ENCODE measurements around the gene TLL1.
A peak's percentile ranks its signal among the peaks of the same experiment; 100 is the strongest.

TLL1 gene

DNA sequence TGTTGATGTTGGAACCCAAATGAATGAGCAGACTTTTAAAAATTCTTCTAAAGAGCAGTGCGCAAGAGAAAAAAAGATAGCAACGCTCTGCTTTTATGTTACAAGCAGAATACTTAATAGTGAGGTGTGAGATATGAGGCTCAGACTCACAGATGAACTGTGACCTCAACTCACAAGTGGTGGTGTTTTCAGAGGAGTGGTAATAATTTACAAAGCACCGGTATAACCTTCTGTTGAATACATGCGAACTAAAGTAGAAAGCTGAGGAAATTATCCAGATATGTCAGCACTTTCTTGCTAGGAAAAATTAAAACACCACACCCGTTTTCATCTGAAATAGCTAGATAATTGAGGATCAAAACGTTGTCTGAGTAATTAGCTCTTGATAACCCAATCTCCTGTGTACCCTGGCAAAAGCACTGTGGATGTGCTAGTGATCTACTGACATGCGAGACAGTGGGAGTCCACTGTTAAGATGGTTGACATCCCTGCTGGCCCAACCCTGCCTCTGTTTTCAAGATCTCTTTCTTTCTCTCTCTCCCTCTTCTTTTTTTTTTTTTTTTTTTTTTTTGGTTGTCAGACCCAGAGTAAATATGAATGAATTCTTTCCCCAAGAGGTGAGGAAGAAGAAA is 6.9 kb upstream of the TLL1 start:
- TF ChIP-seq CTCF (IDR thresholded peaks at IDR 0.05; ENCODE audit: insufficient read depth, low read depth, low read length, missing control alignments): no peak
- DNase-seq (ENCODE audit: low read depth): no peak
- no peak overlapping the region for H3K4me3 ChIP-seq (ENCODE audit: low read length)

- TF ChIP-seq CTCF (IDR thresholded peaks at IDR 0.05; ENCODE audit: insufficient read depth, low read depth, low read length, missing control alignments): no peak
- DNase-seq (ENCODE audit: low read depth): no peak
- H3K4me3 ChIP-seq (ENCODE audit: low read length): no peak overlapping the region
Observed at GRCh38 chr4:165867961-165868360, 5.1 kb upstream of the TLL1 start.

DNA sequence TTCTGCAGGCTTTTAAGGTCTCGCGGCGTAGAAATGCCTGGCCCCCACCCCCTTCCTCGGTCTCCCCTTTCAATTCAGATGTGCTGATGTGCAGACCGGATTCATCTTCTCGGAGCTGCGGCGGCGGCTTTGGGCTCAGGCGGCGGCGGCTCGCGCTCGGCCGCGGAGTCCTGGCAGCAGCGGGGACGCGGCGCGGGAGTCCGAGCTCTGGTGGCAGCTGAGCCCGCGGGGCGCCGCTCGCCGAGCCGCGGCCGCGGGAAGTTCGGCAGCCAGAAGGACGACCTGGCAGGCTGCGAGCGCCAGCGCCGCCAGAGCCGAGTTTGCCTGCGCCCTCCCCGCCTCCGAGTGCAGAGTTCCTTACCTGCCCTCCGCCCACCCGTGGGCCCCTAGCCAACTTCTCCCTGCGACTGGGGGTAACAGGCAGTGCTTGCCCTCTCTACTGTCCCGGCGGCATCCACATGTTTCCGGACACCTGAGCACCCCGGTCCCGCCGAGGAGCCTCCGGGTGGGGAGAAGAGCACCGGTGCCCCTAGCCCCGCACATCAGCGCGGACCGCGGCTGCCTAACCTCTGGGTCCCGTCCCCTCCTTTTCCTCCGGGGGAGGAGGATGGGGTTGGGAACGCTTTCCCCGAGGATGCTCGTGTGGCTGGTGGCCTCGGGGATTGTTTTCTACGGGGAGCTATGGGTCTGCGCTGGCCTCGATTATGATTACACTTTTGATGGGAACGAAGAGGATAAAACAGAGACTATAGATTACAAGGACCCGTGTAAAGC is 448 bp downstream of the TLL1 start:
- DNase-seq (ENCODE audit: low read depth): peak; percentile 50
- H3K4me3 ChIP-seq (ENCODE audit: low read length): peak overlapping the region; percentile 68
- TF ChIP-seq CTCF (IDR thresholded peaks at IDR 0.05; ENCODE audit: insufficient read depth, low read depth, low read length, missing control alignments): no peak

- no peak for TF ChIP-seq CTCF (IDR thresholded peaks at IDR 0.05; ENCODE audit: insufficient read depth, low read depth, low read length, missing control alignments)
- peak overlapping the region; percentile 68 for H3K4me3 ChIP-seq (ENCODE audit: low read length)
Observed at GRCh38 chr4:165874072-165874790, 1.2 kb downstream of the TLL1 start.

DNA sequence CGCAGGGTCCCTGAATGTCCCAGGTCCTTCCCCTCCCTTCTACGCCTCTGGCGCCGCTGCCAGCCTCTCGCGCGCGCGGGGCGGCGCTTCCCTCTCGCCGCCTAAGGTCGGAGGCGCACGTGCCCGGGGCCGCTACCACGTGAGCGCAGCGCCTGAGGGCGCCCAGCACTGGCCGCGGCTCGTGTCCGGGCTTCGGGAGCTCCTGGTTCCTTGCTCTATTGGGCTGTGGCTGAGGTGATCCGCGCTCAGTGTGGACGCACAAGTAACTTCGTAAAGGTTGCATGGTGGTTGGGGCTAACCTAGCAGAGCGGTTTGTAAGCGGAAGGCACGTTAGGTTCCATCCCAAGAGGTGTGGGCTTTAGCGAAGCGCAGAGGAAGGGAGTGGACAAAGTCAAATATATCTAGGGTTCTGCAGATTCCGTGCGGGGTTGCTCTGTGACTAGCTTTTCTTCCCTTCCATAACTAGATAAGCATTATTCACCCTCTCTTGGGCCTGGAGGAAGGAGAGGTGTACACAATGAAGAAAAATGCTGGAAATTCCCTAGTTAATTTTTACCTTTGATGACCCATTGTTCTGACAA is 1.8 kb downstream of the TLL1 start:
- peak; percentile 41 for DNase-seq (ENCODE audit: low read depth)
- H3K4me3 ChIP-seq (ENCODE audit: low read length): peak overlapping the region; percentile 68
- TF ChIP-seq CTCF (IDR thresholded peaks at IDR 0.05; ENCODE audit: insufficient read depth, low read depth, low read length, missing control alignments): no peak

More at GRCh38 chr4:165874072-165874790, 1.2 kb downstream of the TLL1 start:
- peak; percentile 36 for DNase-seq (ENCODE audit: low read depth)

GRCh38 chr4:165875446-165875845 is 2.4 kb downstream of the TLL1 start:
- H3K4me3 ChIP-seq (ENCODE audit: low read length): peak overlapping the region; percentile 68
- TF ChIP-seq CTCF (IDR thresholded peaks at IDR 0.05; ENCODE audit: insufficient read depth, low read depth, low read length, missing control alignments): no peak

More at GRCh38 chr4:165875446-165875845, 2.4 kb downstream of the TLL1 start:
- no peak for DNase-seq (ENCODE audit: low read depth)

Measured in epithelial cell of esophagus (primary cell).